NCI-H2196 (cell line): ENCODE measurements around the gene COG6.

Source experiments
- DNase-seq: peaks from one replicate; lab custom pipeline; 2025; ENCODE audit not compliant: unreplicated experiment; lab: John Stamatoyannopoulos, UW

Gene COG6

GRCh38 chr13:39767791-39768517, 112.5 kb downstream of the COG6 start:
- DNase-seq, result no peak

- no peak for DNase-seq
Measured at GRCh38 chr13:39768962-39769361, 113.5 kb downstream of the COG6 start.

- no peak for DNase-seq
Measured at GRCh38 chr13:39770221-39771090, 115.0 kb downstream of the COG6 start.

GRCh38 chr13:39773833-39774232, 118.4 kb downstream of the COG6 start:
- DNase-seq, result no peak

- DNase-seq, result no peak
Measured at GRCh38 chr13:39776439-39776838, 121.0 kb downstream of the COG6 start.

- DNase-seq, result no peak
Measured at GRCh38 chr13:39777021-39777420, 121.6 kb downstream of the COG6 start.

- DNase-seq, result no peak
Measured at GRCh38 chr13:39777527-39778061, 122.1 kb downstream of the COG6 start.

GRCh38 chr13:39779337-39780265, 124.1 kb downstream of the COG6 start:
- no peak for DNase-seq

GRCh38 chr13:39780711-39781110, 125.2 kb downstream of the COG6 start:
- DNase-seq, result no peak

GRCh38 chr13:39781381-39781780, 125.9 kb downstream of the COG6 start:
- no peak for DNase-seq

GRCh38 chr13:39783051-39783450, 127.6 kb downstream of the COG6 start:
- DNase-seq, result no peak

GRCh38 chr13:39784347-39784746, 128.9 kb downstream of the COG6 start:
- no peak for DNase-seq

GRCh38 chr13:39786091-39786490, 130.6 kb downstream of the COG6 start:
- no peak for DNase-seq

GRCh38 chr13:39787086-39787487, 131.6 kb downstream of the COG6 start:
- DNase-seq, result no peak

GRCh38 chr13:39788102-39788501, 132.6 kb downstream of the COG6 start:
- DNase-seq, result no peak

- DNase-seq, result no peak
Measured at GRCh38 chr13:39789451-39789850, 134.0 kb downstream of the COG6 start.
